NB4 (cell line): ENCODE data around the gene CGNL1.

Source experiments
- CTCF ChIP-seq: IDR thresholded peaks from one replicate; pipeline ENCODE4 v1.5.1; 2012; ENCODE audit warnings: low read depth, low read length
- MYC ChIP-seq: IDR thresholded peaks from 2 replicates; pipeline ENCODE4 v1.6.1; 2011; ENCODE audit warnings: low read depth, low read length
- POLR2A ChIP-seq: IDR thresholded peaks from 2 replicates; pipeline ENCODE4 v1.6.1; 2011; ENCODE audit warnings: mild to moderate bottlenecking; ENCODE audit not compliant: insufficient read length; ENCODE audit errors: extremely low read depth

GRCh38 chr15:57376696-57377477, 582 bp downstream of the CGNL1 start:
- TF ChIP-seq CTCF (no peak), MYC (no peak), POLR2A (no peak)
